ENCODE measurements around the gene APOBEC2. TPM values are rescaled to one million over a fixed set of nuclear protein-coding genes. Genes with fewer than 3 reads are reported as not detected.

APOBEC2 gene
- total RNA-seq, 2 experiments from 2014 or later: not detected

GRCh38 chr6:41111017-41111416, 58.0 kb downstream of the APOBEC2 start:
- H3K36me3 ChIP-seq (ENCODE audit: insufficient read depth, low read length): no peaks in the 10 kb centered on the region
- ChIA-PET POLR2A (no interaction called here), CTCF (no interaction called here)
- H3K27ac Mint-ChIP-seq: no peak overlapping the region
- no peaks in the 10 kb centered on the region for H3K9me3 ChIP-seq (ENCODE audit: control insufficient read depth in 1 of 2, insufficient read depth in 1 of 2, low read length in 2 of 2)
- H3K27me3 ChIP-seq (ENCODE audit: control insufficient read depth in 1 of 2, insufficient read depth in 2 of 2, low read length in 2 of 2): no peaks in the 10 kb centered on the region
- no peaks in the 10 kb centered on the region for H3K4me1 Mint-ChIP-seq (ENCODE audit: low read depth)
- no peaks in the 10 kb centered on the region for H3K27me3 Mint-ChIP-seq
- H3K4me3 ChIP-seq (ENCODE audit: low read length): no peak overlapping the region
- no peaks in the 10 kb centered on the region for H3K4me1 ChIP-seq (ENCODE audit: insufficient read depth, low read length)
- TF ChIP-seq CTCF (IDR thresholded peaks at IDR 0.05): no peak
- no peak overlapping the region for H3K27ac ChIP-seq (ENCODE audit: low read depth in 1 of 2, low read length in 2 of 2)
- H3K4me3 Mint-ChIP-seq: no peak overlapping the region
- H3K36me3 Mint-ChIP-seq (ENCODE audit: low read depth): peaks cover 30% of the 10 kb centered on the region
- DNase-seq (no peak), ATAC-seq (ENCODE audit: poor library complexity) (no peak)
- intact Hi-C loops (cut with DNase I, micrococcal nuclease): no loop called here
- no peaks in the 10 kb centered on the region for H3K9me3 Mint-ChIP-seq

Other genes with a start within 250 kb of the APOBEC2 start
- 1 to 10 TPM; 2.5 to 2.9 TPM for gene UNC5CL, start 14.0 kb upstream of the APOBEC2 start, total RNA-seq
- gene TSPO2, start 10.7 kb upstream of the APOBEC2 start, total RNA-seq: not detected
- gene OARD1, start 19.2 kb downstream of the APOBEC2 start, total RNA-seq: 10 to 100 TPM; 29.7 to 30.1 TPM
- gene NFYA, start 19.8 kb downstream of the APOBEC2 start, total RNA-seq: 10 to 100 TPM; 26.7 to 27.3 TPM
- gene TREML1, start 101.1 kb downstream of the APOBEC2 start, total RNA-seq: not detected
- gene TREM2, start 109.9 kb downstream of the APOBEC2 start, total RNA-seq: not detected
- gene TREML2, start 147.9 kb downstream of the APOBEC2 start, total RNA-seq: under 1 TPM; 0.78 to 0.91 TPM
- gene TREML4, start 175.1 kb downstream of the APOBEC2 start, total RNA-seq: not detected
- gene TREM1, start 233.5 kb downstream of the APOBEC2 start, total RNA-seq: 1 to 10 TPM; 1.8 to 2.8 TPM

All from CD4-positive, alpha-beta T cell (primary cell).